H9 (cell line): ENCODE data around the gene TFR2. TPM values are rescaled to one million over a fixed set of nuclear protein-coding genes. Genes with fewer than 3 reads are reported as not detected.

Source experiments
- DNase-seq: peaks from one replicate; pipeline ENCODE4 v3.0.0-alpha.2; 2017
- H2AFZ ChIP-seq: one replicate; pipeline ENCODE4 v1.6.1; 2013; ENCODE audit warnings: mild to moderate bottlenecking, low read length, control low read depth, moderate library complexity
- H2AK5ac ChIP-seq: 2 replicates; pipeline ENCODE4 v1.6.1; 2013; ENCODE audit warnings: low read length, control low read depth, mixed read lengths; ENCODE audit not compliant: insufficient read length
- H2BK120ac ChIP-seq: one replicate; pipeline ENCODE4 v1.6.1; 2013; ENCODE audit warnings: low read depth, mild to moderate bottlenecking, low read length, control low read depth, inconsistent platforms; ENCODE audit not compliant: poor library complexity, severe bottlenecking
- H2BK12ac ChIP-seq: 2 replicates; pipeline ENCODE4 v1.6.1; 2013; ENCODE audit warnings: low read length, control low read depth, mixed read lengths, low read depth; ENCODE audit not compliant: insufficient read length
- H2BK15ac ChIP-seq: 2 replicates; pipeline ENCODE4 v1.6.1; 2013; ENCODE audit warnings: low read depth, low read length, control low read depth
- H2BK20ac ChIP-seq: one replicate; pipeline ENCODE4 v1.6.1; 2013; ENCODE audit warnings: low read depth, mild to moderate bottlenecking, low read length, control low read depth, inconsistent platforms; ENCODE audit not compliant: poor library complexity, severe bottlenecking
- H2BK5ac ChIP-seq: 2 replicates; pipeline ENCODE4 v1.6.1; 2013; ENCODE audit warnings: low read length, control low read depth, mixed read lengths; ENCODE audit not compliant: insufficient read length
- H3K14ac ChIP-seq: 2 replicates; pipeline ENCODE4 v1.6.1; 2013; ENCODE audit warnings: low read length, control low read depth; ENCODE audit not compliant: insufficient read depth
- H3K18ac ChIP-seq: 2 replicates; pipeline ENCODE4 v1.6.1; 2013; ENCODE audit warnings: low read depth, mild to moderate bottlenecking, mixed read lengths, low read length, control low read depth; ENCODE audit not compliant: insufficient read length
- H3K23ac ChIP-seq: 2 replicates; pipeline ENCODE4 v1.6.1; 2013; ENCODE audit warnings: low read length, control low read depth, mixed read lengths, low read depth; ENCODE audit not compliant: insufficient read length
- H3K23me2 ChIP-seq: 2 replicates; pipeline ENCODE4 v1.6.1; 2013; ENCODE audit warnings: low read depth, mild to moderate bottlenecking, mixed read lengths, low read length, control low read depth; ENCODE audit not compliant: insufficient read length, poor library complexity, severe bottlenecking
- H3K27ac ChIP-seq: 2 replicates; pipeline ENCODE4 v1.5.1; 2013; ENCODE audit warnings: low read length, control low read depth, mixed read lengths, low read depth; ENCODE audit not compliant: insufficient read length
- H3K27me3 ChIP-seq: 2 replicates; pipeline ENCODE4 v1.6.1; 2013; ENCODE audit warnings: low read length, control low read depth, inconsistent platforms; ENCODE audit not compliant: insufficient read depth
- H3K4ac ChIP-seq: 2 replicates; pipeline ENCODE4 v1.6.1; 2013; ENCODE audit warnings: low read depth, mild to moderate bottlenecking, control low read depth, inconsistent platforms, low read length, moderate library complexity
- H3K4me1 ChIP-seq: 2 replicates; pipeline ENCODE4 v1.6.1; 2013; ENCODE audit warnings: low read length, control low read depth, inconsistent platforms; ENCODE audit not compliant: insufficient read depth
- H3K4me2 ChIP-seq: 2 replicates; pipeline ENCODE4 v1.6.1; 2013; ENCODE audit warnings: low read length, control low read depth, mixed read lengths; ENCODE audit not compliant: insufficient read length, insufficient read depth
- H3K56ac ChIP-seq: 2 replicates; pipeline ENCODE4 v1.6.1; 2013; ENCODE audit warnings: low read depth, mild to moderate bottlenecking, mixed read lengths, low read length, control low read depth; ENCODE audit not compliant: insufficient read length
- H3K79me1 ChIP-seq: 2 replicates; pipeline ENCODE4 v1.6.1; 2013; ENCODE audit warnings: low read depth, mild to moderate bottlenecking, moderate library complexity, low read length, control low read depth, inconsistent platforms; ENCODE audit not compliant: insufficient read depth, poor library complexity, severe bottlenecking
- H3K79me2 ChIP-seq: 2 replicates; pipeline ENCODE4 v1.6.1; 2013; ENCODE audit warnings: low read length, control low read depth, inconsistent platforms; ENCODE audit not compliant: insufficient read depth
- H3K9ac ChIP-seq: 2 replicates; pipeline ENCODE4 v1.6.1; 2013; ENCODE audit warnings: low read length, control low read depth, mixed read lengths; ENCODE audit not compliant: insufficient read length; ENCODE audit errors: extremely low read depth
- H3K9me3 ChIP-seq: one replicate; pipeline ENCODE4 v1.6.1; 2013; ENCODE audit warnings: low read depth, low read length, inconsistent platforms; ENCODE audit not compliant: control insufficient read depth
- H3T11ph ChIP-seq: one replicate; pipeline ENCODE4 v1.6.1; 2013; ENCODE audit warnings: mild to moderate bottlenecking, low read length, control low read depth, inconsistent platforms
- H4K20me1 ChIP-seq: one replicate; pipeline ENCODE4 v1.6.1; 2013; ENCODE audit not compliant: control insufficient read depth, insufficient read length, insufficient read depth
- H4K5ac ChIP-seq: 2 replicates; pipeline ENCODE4 v1.6.1; 2013; ENCODE audit warnings: low read depth, mild to moderate bottlenecking, mixed read lengths, low read length, control low read depth; ENCODE audit not compliant: insufficient read length
- H4K8ac ChIP-seq: replicated peaks from 2 replicates; pipeline ENCODE4 v1.6.1; 2013; ENCODE audit warnings: low read length, control low read depth, mixed read lengths, low read depth; ENCODE audit not compliant: insufficient read length
- H4K91ac ChIP-seq: 2 replicates; pipeline ENCODE4 v1.6.1; 2013; ENCODE audit warnings: low read depth, mild to moderate bottlenecking, moderate library complexity, mixed read lengths, low read length, control low read depth; ENCODE audit not compliant: insufficient read length
- H3K27ac Mint-ChIP-seq, 3 experiments: 2 replicates in 2 of 3; 3 replicates in 1 of 3; pipeline ENCODE4 v1.8.0; 2020 to 2021; ENCODE audit warnings: mixed read lengths in 3 of 3, mild to moderate bottlenecking in 1 of 3, moderate library complexity in 1 of 3
- H3K27me3 Mint-ChIP-seq: 2 replicates; pipeline ENCODE4 v1.8.0; 2021; ENCODE audit warnings: low read depth, mild to moderate bottlenecking, moderate library complexity, mixed read lengths
- H3K36me3 Mint-ChIP-seq, 3 experiments: 2 replicates in 2 of 3; 3 replicates in 1 of 3; pipeline ENCODE4 v1.8.0; 2020 to 2021; ENCODE audit warnings: low read depth in 3 of 3, mixed read lengths in 3 of 3; ENCODE audit not compliant: insufficient read depth in 1 of 3
- H3K4me1 Mint-ChIP-seq, 2 experiments: 2 replicates each; pipeline ENCODE4 v1.8.0; 2020; ENCODE audit warnings: mixed read lengths in 2 of 2
- H3K4me3 Mint-ChIP-seq, 2 experiments: 2 replicates in 1 of 2; 3 replicates in 1 of 2; pipeline ENCODE4 v1.8.0; 2020 to 2021; ENCODE audit warnings: mild to moderate bottlenecking in 2 of 2, mixed read lengths in 2 of 2, moderate library complexity in 1 of 2
- H3K9me3 Mint-ChIP-seq, 2 experiments: 2 replicates in 1 of 2; 3 replicates in 1 of 2; pipeline ENCODE4 v1.8.0; 2020; ENCODE audit warnings: mild to moderate bottlenecking in 2 of 2, mixed read lengths in 2 of 2, moderate library complexity in 1 of 2
- WGBS: extraction: QIAGEN DNeasy Blood & Tissue Kit; methylation state at CpG from one replicate; pipeline ENCODE4 v1.1.7; 2013; ENCODE audit warnings: missing lambda C conversion rate, low lambda C conversion rate, mixed read lengths; ENCODE audit not compliant: insufficient read length; ENCODE audit errors: extremely low coverage; 5-methylcytosine and 5-hydroxymethylcytosine counted together
- total RNA-seq: library from RNA; stranded (reverse); gene quantifications from 2 replicates; pipeline ENCODE4 v1.2.1, GENCODE V29; 2021
- TF ChIP-seq, protein P1 (sequence below): fragments of 200-600 bp; sonication (generic); conservative IDR thresholded peaks from 3 replicates; pipeline ENCODE4 v1.8.0; 2021; ENCODE audit warnings: antibody characterized with exemption, mild to moderate bottlenecking

TFR2 gene
- total RNA-seq, 1 experiment from 2014 or later: 2.3 TPM

GRCh38 chr7:100613412-100614175 lies 27.8 kb downstream of the TFR2 start:
- WGBS: no CpG with 5 or more reads among the region's 13 CpGs
- H3K27me3 Mint-ChIP-seq: no peaks in the 10 kb centered on the region; the same call in 1 of the 2 replicates
- H3K79me1 ChIP-seq: no peaks in the 10 kb centered on the region
- H3K4me1 Mint-ChIP-seq: peaks cover 7 to 9% of the 10 kb centered on the region in 2 experiments
- H2BK12ac ChIP-seq: no peak overlapping the region
- H3K9me3 ChIP-seq: no peaks in the 10 kb centered on the region
- H3K27me3 ChIP-seq: no peaks in the 10 kb centered on the region
- H3K56ac ChIP-seq: no peak overlapping the region
- H3K18ac ChIP-seq: no peak overlapping the region
- H3K9me3 Mint-ChIP-seq: no peaks in the 10 kb centered on the region; a peak in 1 of 5 replicates
- H2AFZ ChIP-seq: no peak overlapping the region
- H3K4me3 Mint-ChIP-seq: peak overlapping the region; percentile 93 to 97; a peak in 4 of 5 replicates
- no peak for DNase-seq
- no peak overlapping the region for H4K91ac ChIP-seq
- H3K4ac ChIP-seq: no peak overlapping the region
- H3K27ac Mint-ChIP-seq: peak overlapping the region in 1 of 3 experiments; percentile 46; a peak in 2 of 7 replicates
- H2BK20ac ChIP-seq: no peak overlapping the region
- H3K14ac ChIP-seq: no peak overlapping the region
- no peak overlapping the region for H4K8ac ChIP-seq
- H2BK15ac ChIP-seq: no peak overlapping the region
- H3K23ac ChIP-seq: no peak overlapping the region
- H3K79me2 ChIP-seq: no peaks in the 10 kb centered on the region
- H3K36me3 Mint-ChIP-seq: peaks cover 0 to 4% (median 0%) of the 10 kb centered on the region in 3 experiments; a peak in 5 of 7 replicates
- TF ChIP-seq, protein P1, sequence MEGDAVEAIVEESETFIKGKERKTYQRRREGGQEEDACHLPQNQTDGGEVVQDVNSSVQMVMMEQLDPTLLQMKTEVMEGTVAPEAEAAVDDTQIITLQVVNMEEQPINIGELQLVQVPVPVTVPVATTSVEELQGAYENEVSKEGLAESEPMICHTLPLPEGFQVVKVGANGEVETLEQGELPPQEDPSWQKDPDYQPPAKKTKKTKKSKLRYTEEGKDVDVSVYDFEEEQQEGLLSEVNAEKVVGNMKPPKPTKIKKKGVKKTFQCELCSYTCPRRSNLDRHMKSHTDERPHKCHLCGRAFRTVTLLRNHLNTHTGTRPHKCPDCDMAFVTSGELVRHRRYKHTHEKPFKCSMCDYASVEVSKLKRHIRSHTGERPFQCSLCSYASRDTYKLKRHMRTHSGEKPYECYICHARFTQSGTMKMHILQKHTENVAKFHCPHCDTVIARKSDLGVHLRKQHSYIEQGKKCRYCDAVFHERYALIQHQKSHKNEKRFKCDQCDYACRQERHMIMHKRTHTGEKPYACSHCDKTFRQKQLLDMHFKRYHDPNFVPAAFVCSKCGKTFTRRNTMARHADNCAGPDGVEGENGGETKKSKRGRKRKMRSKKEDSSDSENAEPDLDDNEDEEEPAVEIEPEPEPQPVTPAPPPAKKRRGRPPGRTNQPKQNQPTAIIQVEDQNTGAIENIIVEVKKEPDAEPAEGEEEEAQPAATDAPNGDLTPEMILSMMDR: peak; percentile 13; the same call in 1 of the 3 replicates
- H2BK120ac ChIP-seq: no peak overlapping the region
- no peak overlapping the region for H2BK5ac ChIP-seq
- peaks cover 2% of the 10 kb centered on the region for H3K23me2 ChIP-seq
- no peaks in the 10 kb centered on the region for H4K20me1 ChIP-seq
- peak overlapping the region; percentile 61 for H3K4me2 ChIP-seq
- no peak overlapping the region for H3K9ac ChIP-seq
- H3K27ac ChIP-seq: no peak overlapping the region
- no peak overlapping the region for H3T11ph ChIP-seq
- H3K4me1 ChIP-seq: no peaks in the 10 kb centered on the region
- H2AK5ac ChIP-seq: no peak overlapping the region
- H4K5ac ChIP-seq: no peak overlapping the region
